ENCODE data around the gene CD34.

- TF ChIP-seq EZH2 (IDR thresholded peaks at IDR 0.05; ENCODE audit: low read length, unreplicated experiment) (no peak), CTCF (conservative IDR thresholded peaks at IDR 0.05; ENCODE audit: low read depth, low read length) (no peak), EZH2phosphoT487 (IDR thresholded peaks at IDR 0.05; ENCODE audit: borderline replicate concordance, low read length) (no peak)
Measured at GRCh38 chr1:207870306-207871031, 40.5 kb downstream of the CD34 start.
